NCI-H2196 (cell line): ENCODE results near the gene ZIC4.

Experiments
- DNase-seq: peaks from one replicate; lab custom pipeline; 2025; ENCODE audit not compliant: unreplicated experiment; lab: John Stamatoyannopoulos, UW

Gene ZIC4

DNA sequence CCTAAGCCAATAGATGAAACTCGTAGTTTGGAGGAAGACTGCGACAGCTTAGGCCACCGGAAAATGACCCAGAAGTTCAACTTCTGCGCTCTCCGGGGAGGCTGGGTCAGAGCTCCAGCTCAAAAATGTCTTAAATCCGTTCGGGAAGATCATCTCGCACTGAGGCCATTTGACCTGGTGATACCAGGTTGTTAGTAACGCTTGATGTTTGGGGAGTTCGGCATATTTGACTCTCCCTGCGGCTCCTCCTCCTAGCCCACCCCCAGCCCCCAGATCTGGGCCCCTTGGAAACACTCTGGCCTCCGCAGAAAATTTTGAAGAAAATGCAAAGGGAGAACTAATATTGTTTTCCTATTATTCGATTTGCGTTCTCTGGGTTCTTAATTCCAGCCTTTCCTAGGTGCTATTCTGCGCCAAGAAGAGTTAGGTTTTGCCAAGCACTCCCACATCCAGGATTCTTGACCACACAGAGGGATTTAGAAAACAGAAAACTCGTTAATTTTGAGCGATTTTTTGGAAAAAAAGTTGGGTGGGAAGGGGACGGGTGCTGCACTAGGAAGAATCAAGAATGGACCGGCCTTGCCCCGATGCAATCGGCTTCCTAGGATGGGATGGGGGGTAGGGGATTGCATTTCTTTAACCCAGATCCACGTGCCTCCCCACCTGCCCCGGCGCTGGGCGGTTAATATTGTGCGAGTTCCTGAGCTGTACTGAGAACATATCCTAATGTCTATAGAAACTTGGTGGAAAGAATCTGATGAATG is 50.0 kb downstream of the ZIC4 start:
- DNase-seq = no peak

DNA sequence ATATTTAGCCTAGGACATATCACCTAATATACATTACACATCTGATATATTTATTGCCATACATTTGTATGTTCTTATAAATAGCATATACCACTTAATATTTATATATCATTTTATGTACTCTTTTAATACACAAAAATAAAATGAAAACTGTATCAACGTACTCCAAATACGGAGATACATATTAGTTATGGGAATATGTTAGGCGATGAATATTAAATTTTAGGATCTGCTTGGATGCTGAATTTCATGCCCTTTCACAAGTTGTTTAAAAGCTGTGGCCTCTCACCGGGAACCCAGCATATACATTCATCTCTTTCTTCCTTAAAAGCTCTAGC is 50.6 kb downstream of the ZIC4 start:
- DNase-seq = no peak

DNA sequence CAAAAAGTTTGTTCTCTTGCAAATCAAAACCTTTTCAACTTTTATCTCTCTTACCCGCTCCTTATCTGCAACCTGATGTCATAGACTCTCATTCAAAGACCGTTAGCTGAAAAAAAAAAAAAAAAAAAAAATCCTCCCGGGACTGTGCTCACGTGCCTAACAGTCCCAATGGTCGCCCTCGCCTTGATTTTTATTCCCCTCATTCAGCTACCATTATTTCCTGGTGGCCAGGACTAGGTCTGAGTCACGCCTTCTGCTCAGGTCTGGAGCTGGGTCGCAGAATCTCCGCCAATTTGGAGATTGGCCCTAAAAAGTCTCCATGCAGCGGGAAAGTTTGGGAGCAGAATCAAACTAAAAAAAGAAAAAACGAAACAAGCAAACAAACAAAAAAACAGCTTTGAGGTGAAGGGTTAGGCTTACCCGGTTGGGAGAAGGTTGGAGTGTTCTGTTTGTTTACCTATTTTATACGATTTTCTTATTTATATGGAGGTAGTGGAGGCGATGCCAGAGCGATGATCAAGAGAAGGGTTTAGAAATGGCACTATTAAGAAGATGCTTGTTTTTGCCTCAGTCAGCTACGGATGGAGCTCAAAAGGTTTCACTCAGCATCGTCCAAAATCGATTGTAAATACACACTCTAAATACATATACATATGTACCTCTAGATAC is 51.1 kb downstream of the ZIC4 start:
- no peak for DNase-seq

DNA sequence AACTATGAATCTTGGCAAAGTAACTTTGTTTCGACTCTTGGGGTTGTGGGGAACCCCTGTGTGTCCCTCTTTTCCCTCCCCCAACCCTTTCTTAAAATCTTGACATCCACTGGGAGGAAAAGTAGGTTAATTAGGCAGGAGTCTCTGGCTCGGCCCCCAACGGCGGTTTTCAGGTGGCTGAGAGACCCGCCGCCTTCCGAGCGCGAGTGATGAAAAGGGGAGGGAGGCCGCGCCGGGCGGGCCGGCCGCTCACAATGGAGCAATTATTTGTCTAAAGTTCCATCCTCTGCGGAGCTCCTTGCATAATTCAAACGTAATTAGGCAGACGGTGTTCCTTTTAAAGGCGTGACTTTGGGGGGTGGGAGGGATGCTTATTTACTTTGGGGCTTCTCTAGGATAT is 51.7 kb downstream of the ZIC4 start:
- DNase-seq = no peak

DNA sequence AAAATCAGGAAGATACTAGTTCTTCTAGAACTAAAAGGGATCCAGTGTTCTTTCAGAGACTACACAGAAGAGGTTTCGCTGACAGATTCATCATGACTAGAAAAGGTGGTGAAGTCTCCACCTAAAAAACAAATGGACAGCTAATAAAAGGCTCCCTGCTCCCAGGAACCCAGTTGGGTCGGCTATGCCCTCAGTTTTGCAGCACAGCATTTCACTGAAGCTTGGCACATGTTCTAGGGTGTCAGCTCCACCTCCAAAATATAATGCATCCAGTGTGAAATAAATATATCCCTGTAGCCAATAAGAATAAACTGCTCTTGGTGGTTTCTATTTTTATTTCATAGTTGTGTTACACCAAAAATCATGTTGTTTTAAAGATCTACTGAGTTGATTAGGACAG is 55.0 kb downstream of the ZIC4 start:
- DNase-seq = no peak

DNA sequence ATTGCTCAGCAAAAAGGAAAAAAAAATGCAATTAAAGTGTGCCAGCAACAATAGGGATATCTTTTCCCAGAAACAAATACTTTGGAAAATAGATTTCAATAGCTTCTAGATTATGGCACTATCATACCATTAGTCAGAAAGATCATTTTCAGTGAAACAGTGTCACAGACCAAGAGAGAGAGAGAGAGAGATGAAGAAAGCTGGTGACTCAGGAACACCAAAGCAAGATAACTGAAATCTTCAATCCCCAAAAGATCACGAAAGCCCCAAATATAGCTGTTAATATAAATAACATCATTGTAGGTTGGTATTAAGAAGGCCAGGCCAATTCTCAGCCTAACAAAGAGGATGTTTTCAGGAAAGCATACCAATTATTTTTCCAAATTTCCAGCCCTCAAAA is 57.4 kb downstream of the ZIC4 start:
- DNase-seq = no peak

DNA sequence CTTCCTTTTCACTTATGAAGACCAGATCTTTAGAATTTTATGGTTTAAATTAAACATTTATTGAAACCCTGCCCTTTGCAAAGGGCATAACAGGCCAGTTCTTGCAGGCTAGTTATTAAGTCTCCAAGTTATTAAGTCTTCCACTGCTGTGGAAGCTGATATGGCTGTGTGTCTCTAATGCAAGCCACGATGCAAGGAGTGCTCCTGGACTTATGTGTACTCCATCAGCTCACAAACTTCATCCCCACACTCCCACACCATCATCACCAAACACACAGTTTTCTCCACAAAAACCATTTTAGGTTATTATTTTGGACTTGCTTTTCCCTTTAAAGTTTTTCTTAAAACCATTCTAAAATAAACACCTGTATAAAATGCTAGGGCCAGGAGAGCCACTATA is 62.4 kb downstream of the ZIC4 start:
- no peak for DNase-seq

DNA sequence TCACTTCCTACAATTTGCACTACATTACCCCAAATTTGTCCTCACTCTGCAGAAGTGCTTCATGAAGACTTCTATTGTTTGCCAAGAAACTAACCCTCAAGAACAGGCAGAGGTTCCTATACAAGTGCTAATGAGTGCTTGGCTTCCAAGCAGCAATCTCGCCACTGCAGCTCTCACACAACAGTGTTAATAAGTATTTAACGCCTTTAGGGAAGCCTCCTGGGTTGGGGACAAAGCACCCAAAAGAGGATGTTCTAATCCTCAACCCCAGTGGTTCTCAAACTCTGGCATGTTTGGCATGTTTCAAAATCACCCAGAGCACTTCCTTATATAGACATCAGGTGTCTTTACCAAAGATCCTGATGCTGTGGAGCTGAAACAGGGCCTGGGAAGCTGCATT is 64.6 kb downstream of the ZIC4 start:
- DNase-seq = no peak

DNA sequence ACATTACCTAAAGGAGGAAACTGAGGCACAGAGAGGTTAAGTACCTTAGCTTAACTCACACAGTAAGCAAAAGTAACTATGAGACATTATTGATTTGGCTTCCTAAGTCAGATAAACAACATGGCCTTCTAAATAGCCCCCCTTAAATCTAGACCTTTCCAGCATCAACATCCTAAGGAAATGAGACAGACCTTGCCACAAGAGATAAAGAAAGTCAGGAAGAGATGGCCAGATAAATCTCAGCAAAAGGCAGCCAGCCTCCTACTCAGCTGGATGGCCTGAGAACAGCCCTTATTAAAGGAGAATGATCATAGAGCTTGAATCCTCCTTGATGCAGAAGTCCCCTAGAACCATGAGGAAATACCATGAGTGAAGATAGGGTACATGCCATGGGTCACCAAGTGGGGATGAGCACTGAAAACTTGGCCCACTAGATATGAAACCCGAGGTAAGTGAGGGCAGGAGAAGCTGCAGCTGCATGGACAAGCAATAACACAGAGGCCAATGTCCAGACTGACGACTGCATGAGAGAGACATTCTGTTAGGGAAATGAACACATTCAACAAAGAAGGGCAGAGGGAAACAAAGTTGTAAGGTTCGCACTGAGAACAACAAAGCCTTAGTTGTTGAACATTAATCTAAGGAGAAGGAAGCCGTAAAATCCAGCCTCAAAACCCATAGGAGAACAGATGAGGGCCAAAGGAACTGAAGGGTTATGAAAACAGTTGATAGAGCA is 69.6 kb downstream of the ZIC4 start:
- no peak for DNase-seq
